Lower lobe of right lung (tissue), 2 donors: Measurements from ENCODE around the gene ELOVL3. TPM values are rescaled to one million over a fixed set of nuclear protein-coding genes. Genes with fewer than 3 reads are reported as not detected.

Experiments used
- ATAC-seq, 2 donors: fragments of 200-7000 bp; cut with Tn5 transposase; one replicate each; pipeline ENCODE4 v1.9.1; 2020 to 2022; ENCODE audit warnings: mild to moderate bottlenecking in 2 of 2, moderate library complexity in 2 of 2
- DNase-seq: peaks from one replicate; pipeline ENCODE4 v3.0.0-alpha.2; 2020
- H3K27ac ChIP-seq: fragments of 200-600 bp; one replicate; pipeline ENCODE4 v1.8.0; 2022
- H3K27me3 ChIP-seq: fragments of 200-600 bp; one replicate; pipeline ENCODE4 v1.8.0; 2022; ENCODE audit warnings: low read depth
- H3K36me3 ChIP-seq: fragments of 200-600 bp; one replicate; pipeline ENCODE4 v1.8.0; 2022; ENCODE audit warnings: mild to moderate bottlenecking
- H3K4me1 ChIP-seq: fragments of 200-600 bp; one replicate; pipeline ENCODE4 v1.8.0; 2022
- H3K4me3 ChIP-seq: fragments of 200-600 bp; one replicate; pipeline ENCODE4 v1.8.0; 2022; ENCODE audit warnings: mild to moderate bottlenecking
- H3K9me3 ChIP-seq: fragments of 200-600 bp; one replicate; pipeline ENCODE4 v1.8.0; 2022
- intact Hi-C: fragments of 100-400 bp; cut with DNase I; formaldehyde crosslinking; loops from one replicate; pipeline ENCODE4 v1.11.0; 2022
- total RNA-seq: library from RNA; stranded (reverse); fragmentation: NEBNext Ultra II Directional; extraction: Animal tissue kit (Norgen Biotek cat#: 25700); gene quantifications from one replicate; pipeline ENCODE4 v1.2.1, GENCODE V29; 2021
- TF ChIP-seq, protein P1 (sequence below): fragments of 200-600 bp; IDR thresholded peaks from one replicate; pipeline ENCODE4 v1.8.0; 2022; ENCODE audit warnings: antibody characterized with exemption, mild to moderate bottlenecking
- donor health status: DM: no; HTN: yes; CAD: no; lungs with severe emphysema.

Gene ELOVL3
- total RNA-seq, 1 donor from 2014 or later: 0.92 TPM

DNA sequence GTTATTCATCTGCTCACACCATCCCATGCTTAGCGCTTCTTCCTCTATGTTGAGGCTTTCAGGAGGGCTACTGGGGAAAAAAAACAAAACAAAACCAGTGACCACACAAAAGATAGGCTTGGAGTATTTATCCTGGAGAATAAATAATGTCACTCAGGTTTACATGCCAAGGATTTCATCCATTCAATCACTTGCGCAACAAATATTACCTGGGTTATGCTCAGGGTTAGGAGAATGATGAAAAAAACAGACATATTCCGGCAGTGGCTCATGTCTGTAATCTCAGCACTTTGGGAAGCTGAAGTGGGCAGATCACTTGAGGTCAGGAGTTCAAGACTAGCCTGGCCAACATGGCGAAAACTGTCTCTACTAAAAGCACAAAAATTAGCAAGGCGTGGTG is 3.3 kb upstream of the ELOVL3 start:
- Histone ChIP-seq H3K4me1 (peaks cover 27% of the 10 kb centered on the region), H3K36me3 (no peaks in the 10 kb centered on the region), H3K9me3 (no peaks in the 10 kb centered on the region), H3K4me3 (no peak overlapping the region), H3K27ac (no peak overlapping the region), H3K27me3 (no peaks in the 10 kb centered on the region)
- ATAC-seq (no peak), DNase-seq (no peak)
- TF ChIP-seq, protein P1, sequence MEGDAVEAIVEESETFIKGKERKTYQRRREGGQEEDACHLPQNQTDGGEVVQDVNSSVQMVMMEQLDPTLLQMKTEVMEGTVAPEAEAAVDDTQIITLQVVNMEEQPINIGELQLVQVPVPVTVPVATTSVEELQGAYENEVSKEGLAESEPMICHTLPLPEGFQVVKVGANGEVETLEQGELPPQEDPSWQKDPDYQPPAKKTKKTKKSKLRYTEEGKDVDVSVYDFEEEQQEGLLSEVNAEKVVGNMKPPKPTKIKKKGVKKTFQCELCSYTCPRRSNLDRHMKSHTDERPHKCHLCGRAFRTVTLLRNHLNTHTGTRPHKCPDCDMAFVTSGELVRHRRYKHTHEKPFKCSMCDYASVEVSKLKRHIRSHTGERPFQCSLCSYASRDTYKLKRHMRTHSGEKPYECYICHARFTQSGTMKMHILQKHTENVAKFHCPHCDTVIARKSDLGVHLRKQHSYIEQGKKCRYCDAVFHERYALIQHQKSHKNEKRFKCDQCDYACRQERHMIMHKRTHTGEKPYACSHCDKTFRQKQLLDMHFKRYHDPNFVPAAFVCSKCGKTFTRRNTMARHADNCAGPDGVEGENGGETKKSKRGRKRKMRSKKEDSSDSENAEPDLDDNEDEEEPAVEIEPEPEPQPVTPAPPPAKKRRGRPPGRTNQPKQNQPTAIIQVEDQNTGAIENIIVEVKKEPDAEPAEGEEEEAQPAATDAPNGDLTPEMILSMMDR: no peak
- intact Hi-C loops: no loop called here

DNA sequence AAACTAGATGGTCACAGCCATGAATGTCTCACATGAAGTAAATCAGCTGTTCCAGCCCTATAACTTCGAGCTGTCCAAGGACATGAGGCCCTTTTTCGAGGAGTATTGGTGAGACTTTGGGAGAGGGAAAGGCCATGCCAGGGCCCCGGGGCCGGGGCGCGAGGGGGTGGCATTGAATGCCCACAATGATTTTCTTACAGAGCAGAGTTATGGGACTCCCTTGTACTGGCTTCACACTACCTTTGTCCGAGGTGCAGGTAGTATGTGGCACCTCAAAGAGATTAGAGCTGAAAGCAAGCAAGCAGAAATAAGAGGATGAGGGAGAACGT is 407 bp downstream of the ELOVL3 start:
- H3K27me3 ChIP-seq: peaks cover 15% of the 10 kb centered on the region
- no peaks in the 10 kb centered on the region for H3K9me3 ChIP-seq
- TF ChIP-seq, protein P1: no peak
- peak overlapping the region; percentile 48 for H3K4me3 ChIP-seq
- ATAC-seq: no peak
- DNase-seq: no peak
- H3K27ac ChIP-seq: peak overlapping the region; percentile 67
- no peaks in the 10 kb centered on the region for H3K36me3 ChIP-seq
- H3K4me1 ChIP-seq: peaks cover 44% of the 10 kb centered on the region
- intact Hi-C loops: loop anchor here (5.0 kb wide), 1 partner anchor 126 kb away; no protein-coding TSS in a partner anchor

- intact Hi-C loops: loop anchor here (5.0 kb wide), 1 partner anchor 125 kb away; no protein-coding TSS in a partner anchor
- ATAC-seq (peak; percentile 41 to 45), DNase-seq (peak; percentile 67)
- H3K27ac ChIP-seq: no peak overlapping the region
- peaks cover 20% of the 10 kb centered on the region for H3K27me3 ChIP-seq
- TF ChIP-seq, protein P1: no peak
- no peaks in the 10 kb centered on the region for H3K9me3 ChIP-seq
- H3K36me3 ChIP-seq: no peaks in the 10 kb centered on the region
- H3K4me1 ChIP-seq: peaks cover 47% of the 10 kb centered on the region
- H3K4me3 ChIP-seq: no peak overlapping the region
These were observed 951 bp downstream of the ELOVL3 start for GRCh38 chr10:102227050-102227449.

GRCh38 chr10:102229810-102230263 is 3.7 kb downstream of the ELOVL3 start:
- H3K27me3 ChIP-seq: peaks cover 31% of the 10 kb centered on the region
- no peak overlapping the region for H3K27ac ChIP-seq
- TF ChIP-seq, protein P1: peak; percentile 97
- H3K4me1 ChIP-seq: peaks cover 47% of the 10 kb centered on the region
- ATAC-seq (peak; percentile 73 to 78), DNase-seq (peak; percentile 91)
- peak overlapping the region; percentile 61 for H3K4me3 ChIP-seq
- no peaks in the 10 kb centered on the region for H3K36me3 ChIP-seq
- intact Hi-C loops: loop anchor here (5.0 kb wide), 1 partner anchor 122 kb away; no protein-coding TSS in a partner anchor
- H3K9me3 ChIP-seq: no peaks in the 10 kb centered on the region

DNA sequence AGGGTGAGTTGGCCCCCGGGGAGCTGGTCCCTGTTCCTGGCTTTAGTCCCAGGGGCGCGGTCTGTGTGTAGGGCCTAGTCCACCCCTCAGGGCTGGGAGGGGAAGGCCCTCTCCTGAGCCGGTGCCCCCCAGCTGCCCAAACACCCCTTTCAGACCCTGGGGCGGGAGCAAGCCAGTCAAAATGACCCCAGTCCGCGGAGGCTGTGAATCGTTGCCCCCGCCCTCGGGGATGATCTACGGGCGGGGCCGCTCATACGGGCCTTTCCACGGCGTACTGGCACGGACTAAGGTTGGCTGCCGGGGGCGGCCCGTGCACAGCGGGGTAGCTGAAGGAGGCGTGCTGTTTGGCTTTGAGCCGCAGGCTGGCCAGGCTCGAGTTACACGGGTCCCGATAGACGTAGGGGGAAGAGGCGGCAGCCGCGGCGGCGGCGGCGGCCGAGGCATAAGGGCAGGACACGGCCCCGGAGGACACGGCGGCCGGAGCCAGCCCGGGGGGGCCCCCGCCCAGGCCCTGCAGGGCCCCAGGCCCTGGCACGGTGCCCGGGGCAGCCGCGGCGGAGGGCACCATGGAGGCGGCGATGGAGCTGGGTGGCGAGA is 4.3 kb downstream of the ELOVL3 start:
- no peaks in the 10 kb centered on the region for H3K9me3 ChIP-seq
- intact Hi-C loops: no loop called here
- ATAC-seq: peak; percentile 25 to 31
- H3K27me3 ChIP-seq: peaks cover 31% of the 10 kb centered on the region
- no peaks in the 10 kb centered on the region for H3K36me3 ChIP-seq
- peak; percentile 62 for DNase-seq
- H3K4me1 ChIP-seq: peaks cover 44% of the 10 kb centered on the region
- TF ChIP-seq, protein P1: no peak
- no peak overlapping the region for H3K27ac ChIP-seq
- H3K4me3 ChIP-seq: peak overlapping the region; percentile 61
